Measurements from ENCODE around the gene CLECL1. TPM values are rescaled to one million over a fixed set of nuclear protein-coding genes. Genes with fewer than 3 reads are reported as not detected.
"Not testable (repeated sequence)": the region's sequence is repeated elsewhere in the genome, so short reads cannot be mapped to it uniquely, and the experiment has no call there.

CLECL1 gene
- total and polyA plus RNA-seq, 2 of the 13 experiments (the other 11 are each of a cell fraction or from before 2014, with no cell fraction given) = not detected

- Histone ChIP-seq H3K27ac (ENCODE audit: extremely low read length, insufficient read depth, low read length) (no peak overlapping the region), H3K4me3 (replicated peaks in 1 of 3; ENCODE audit: insufficient read depth in 1 of 3, low read depth in 2 of 3, low read length in 3 of 3) (peak overlapping the region in 2 of 3 experiments; percentile 40 to 46; a peak in 2 of 6 replicates), H3K79me2 (ENCODE audit: insufficient read depth, low read length) (no peaks in the 10 kb centered on the region), H2AFZ (ENCODE audit: low read length) (no peak overlapping the region), H3K9ac (ENCODE audit: insufficient read depth, low read depth, low read length) (no peak overlapping the region), H3K9me3 (ENCODE audit: low read length) (no peaks in the 10 kb centered on the region), H3K4me2 (ENCODE audit: low read depth, low read length) (peak overlapping the region; percentile 62), H4K20me1 (ENCODE audit: insufficient read depth, low read length) (no peaks in the 10 kb centered on the region), H3K4me1 (ENCODE audit: insufficient read depth, low read length) (no peaks in the 10 kb centered on the region), H3K27me3 (ENCODE audit: control insufficient read depth in 1 of 2, insufficient read depth in 2 of 2, low read length in 2 of 2) (peaks cover 0 to 10% of the 10 kb centered on the region in 2 experiments; a peak in 1 of 5 replicates), H3K36me3 (replicated peaks in 1 of 2; ENCODE audit: control insufficient read depth in 1 of 2, insufficient read depth in 2 of 2, low read length in 2 of 2) (no peaks in the 10 kb centered on the region)
- POLR2A ChIA-PET = no interaction called here
- DNase-seq (ENCODE audit: low spot score) = no peak
- TF ChIP-seq ZNF556 (CRISPR knock-in tag; IDR thresholded peaks at IDR 0.05; ENCODE audit: borderline replicate concordance) (no peak), ZNF597 (CRISPR knock-in tag; IDR thresholded peaks at IDR 0.05) (no peak), MYNN (CRISPR knock-in tag; IDR thresholded peaks at IDR 0.05; ENCODE audit: low read depth) (no peak)
- peak; percentile 23; the same call in 2 of the 3 replicates for ATAC-seq
- CTCF ChIA-PET (ENCODE audit: low intra/inter-chr PET ratio, low total read pairs) = no interaction called here
- in situ Hi-C loops (cut with HindIII; ENCODE audit: extremely low pct_ligation_motif_present, low pct_unique_long_range_greater_than_20kb) (no loop called here), intact Hi-C loops (cut with micrococcal nuclease; ENCODE audit: unreplicated experiment) (no loop called here)
- BruUV-seq (replicated peaks) = no TSS peak
- 43% methylated on average over 7 of the region's 7 CpGs for WGBS (ENCODE audit: low lambda C conversion rate)
- FAIRE-seq = no peak
Measured at GRCh38 chr12:9740106-9740750, 7.3 kb upstream of the CLECL1 start.

DNA sequence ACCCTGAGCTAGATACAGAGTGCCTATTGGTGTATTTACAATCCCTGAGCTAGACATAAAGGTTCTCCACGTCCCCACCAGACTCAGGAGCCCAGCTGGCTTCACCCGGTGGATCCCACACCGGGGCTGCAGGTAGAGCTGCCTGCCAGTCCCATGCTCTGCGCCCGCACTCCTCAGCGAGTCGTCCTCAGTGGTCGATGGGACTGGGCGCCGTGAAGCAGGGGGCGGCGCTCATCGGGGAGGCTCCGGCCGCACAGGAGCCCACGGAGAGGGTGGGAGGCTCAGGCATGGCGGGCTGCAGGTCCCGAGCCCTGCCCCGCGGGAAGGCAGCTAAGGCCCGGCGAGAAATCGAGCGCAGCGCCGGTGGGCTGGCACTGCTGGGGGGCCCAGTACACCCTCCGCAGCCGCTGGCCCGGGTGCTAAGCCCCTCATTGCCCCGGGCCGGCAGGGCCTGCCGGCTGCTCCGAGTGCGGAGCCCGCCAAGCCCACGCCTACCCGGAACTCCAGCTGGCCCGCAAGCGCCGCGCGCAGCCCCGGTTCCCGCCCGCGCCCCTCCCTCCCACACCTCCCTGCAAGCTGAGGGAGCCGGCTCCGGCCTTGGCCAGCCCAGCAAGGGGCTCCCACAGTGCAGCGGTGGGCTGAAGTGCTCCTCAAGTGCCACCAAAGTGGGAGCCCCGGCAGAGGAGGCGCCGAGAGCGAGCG is 6.7 kb upstream of the CLECL1 start:
- H4K20me1 ChIP-seq (ENCODE audit: insufficient read depth, low read length); FAIRE-seq; H3K9ac ChIP-seq (ENCODE audit: insufficient read depth, low read depth, low read length); H3K4me1 ChIP-seq (ENCODE audit: insufficient read depth, low read length); BruUV-seq (replicated peaks); intact Hi-C loops (cut with micrococcal nuclease; ENCODE audit: unreplicated experiment); H3K27ac ChIP-seq (ENCODE audit: extremely low read length, insufficient read depth, low read length); in situ Hi-C loops (cut with HindIII; ENCODE audit: extremely low pct_ligation_motif_present, low pct_unique_long_range_greater_than_20kb); POLR2A ChIA-PET; H2AFZ ChIP-seq (ENCODE audit: low read length); H3K36me3 ChIP-seq (replicated peaks in 1 of 2; ENCODE audit: control insufficient read depth in 1 of 2, insufficient read depth in 2 of 2, low read length in 2 of 2); CTCF ChIA-PET (ENCODE audit: low intra/inter-chr PET ratio, low total read pairs); H3K9me3 ChIP-seq (ENCODE audit: low read length); DNase-seq (ENCODE audit: low spot score); H3K79me2 ChIP-seq (ENCODE audit: insufficient read depth, low read length): not testable (repeated sequence)
- ATAC-seq = peak; percentile 73
- H3K27me3 ChIP-seq (ENCODE audit: control insufficient read depth in 1 of 2, insufficient read depth in 2 of 2, low read length in 2 of 2) = peaks cover 0 to 10% of the 10 kb centered on the region in 2 experiments; a peak in 1 of 5 replicates
- H3K4me3 ChIP-seq (replicated peaks in 1 of 3; ENCODE audit: insufficient read depth in 1 of 3, low read depth in 2 of 3, low read length in 3 of 3) = peak overlapping the region in 2 of 3 experiments; percentile 40 to 46; a peak in 3 of 6 replicates
- peak overlapping the region; percentile 62 for H3K4me2 ChIP-seq (ENCODE audit: low read depth, low read length)
- WGBS (ENCODE audit: low lambda C conversion rate) = 33% methylated on average over 10 of the region's 54 CpGs
- TF ChIP-seq E2F1 (CRISPR knock-in tag; IDR thresholded peaks at IDR 0.05) = 0 out of 2 replicates have a peak, but pooled peaks have one; percentile 42
- TF ChIP-seq UBTF (CRISPR knock-in tag; IDR thresholded peaks at IDR 0.05) = peak; percentile 55; the same call in 1 of the 2 replicates
- TF ChIP-seq ZFY (CRISPR knock-in tag; IDR thresholded peaks at IDR 0.05) = peak; percentile 51; the same call in 1 of the 2 replicates
- peak; percentile 49; the same call in 1 of the 2 replicates for TF ChIP-seq NFYB (CRISPR knock-in tag; IDR thresholded peaks at IDR 0.05)
- TF ChIP-seq, protein P1, sequence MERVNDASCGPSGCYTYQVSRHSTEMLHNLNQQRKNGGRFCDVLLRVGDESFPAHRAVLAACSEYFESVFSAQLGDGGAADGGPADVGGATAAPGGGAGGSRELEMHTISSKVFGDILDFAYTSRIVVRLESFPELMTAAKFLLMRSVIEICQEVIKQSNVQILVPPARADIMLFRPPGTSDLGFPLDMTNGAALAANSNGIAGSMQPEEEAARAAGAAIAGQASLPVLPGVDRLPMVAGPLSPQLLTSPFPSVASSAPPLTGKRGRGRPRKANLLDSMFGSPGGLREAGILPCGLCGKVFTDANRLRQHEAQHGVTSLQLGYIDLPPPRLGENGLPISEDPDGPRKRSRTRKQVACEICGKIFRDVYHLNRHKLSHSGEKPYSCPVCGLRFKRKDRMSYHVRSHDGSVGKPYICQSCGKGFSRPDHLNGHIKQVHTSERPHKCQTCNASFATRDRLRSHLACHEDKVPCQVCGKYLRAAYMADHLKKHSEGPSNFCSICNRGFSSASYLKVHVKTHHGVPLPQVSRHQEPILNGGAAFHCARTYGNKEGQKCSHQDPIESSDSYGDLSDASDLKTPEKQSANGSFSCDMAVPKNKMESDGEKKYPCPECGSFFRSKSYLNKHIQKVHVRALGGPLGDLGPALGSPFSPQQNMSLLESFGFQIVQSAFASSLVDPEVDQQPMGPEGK (CRISPR knock-in tag; IDR thresholded peaks at IDR 0.05) = 0 out of 2 replicates have a peak, but pooled peaks have one; percentile 15
- TF ChIP-seq TAF1 (CRISPR knock-in tag; IDR thresholded peaks at IDR 0.05) = 0 out of 2 replicates have a peak, but pooled peaks have one; percentile 25

Measured in HepG2 (cell line).